ENCODE results near the gene TOR1A. TPM values are rescaled to one million over a fixed set of nuclear protein-coding genes. Genes with fewer than 3 reads are reported as not detected.

The TOR1A gene
- total RNA-seq, 1 donor from 2014 or later, result 12.9 TPM

DNA sequence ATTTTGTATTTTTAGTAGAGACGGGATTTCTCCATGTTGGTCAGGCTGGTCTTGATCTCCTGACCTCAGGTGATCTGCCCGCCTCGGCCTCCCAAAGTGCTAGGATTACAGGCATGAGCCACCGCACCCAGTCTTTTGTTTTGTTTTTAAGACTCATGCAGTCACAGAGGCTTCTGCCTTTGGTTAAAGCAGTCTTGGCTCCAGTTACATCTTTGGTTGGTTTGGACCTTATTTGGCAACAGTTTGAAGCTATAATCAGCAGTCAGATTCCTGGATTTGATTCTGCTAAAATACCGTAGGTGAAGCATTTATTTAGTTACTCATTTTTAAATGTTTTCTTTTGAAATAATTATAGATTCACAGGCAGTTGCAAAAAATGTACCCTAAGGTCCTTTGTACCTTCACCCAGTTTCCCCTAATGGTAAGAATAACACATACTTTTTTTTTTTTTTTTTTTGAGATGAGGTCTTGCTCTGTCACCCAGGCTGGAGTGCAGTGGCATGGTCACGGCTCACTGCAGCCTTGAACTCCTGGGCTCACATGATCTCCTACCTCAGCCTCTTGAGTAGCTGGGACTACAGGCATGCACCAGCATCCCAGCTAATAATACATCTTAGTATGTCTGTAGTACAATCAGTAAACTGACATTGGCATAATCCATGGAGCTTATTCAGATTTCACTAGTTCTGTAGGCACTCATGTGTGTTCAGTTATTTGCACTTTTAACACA is 27.1 kb upstream of the TOR1A start:
- no peak overlapping the region for H3K4me3 ChIP-seq
- TF ChIP-seq CTCF (IDR thresholded peaks at IDR 0.05; ENCODE audit: borderline replicate concordance), result no peak
- H3K36me3 ChIP-seq, result peaks cover 58% of the 10 kb centered on the region
- no peaks in the 10 kb centered on the region for H3K27me3 ChIP-seq (ENCODE audit: low read depth)
- H3K9me3 ChIP-seq (replicated peaks), result no peaks in the 10 kb centered on the region
- no peaks in the 10 kb centered on the region for H3K4me1 ChIP-seq
- H3K27ac ChIP-seq (replicated peaks), result no peak overlapping the region
- no peak for DNase-seq
- intact Hi-C loops (cut with micrococcal nuclease), result no loop called here

- Histone ChIP-seq H3K27me3 (ENCODE audit: low read depth) (no peaks in the 10 kb centered on the region), H3K4me1 (no peaks in the 10 kb centered on the region), H3K27ac (replicated peaks) (no peak overlapping the region), H3K9me3 (replicated peaks) (no peaks in the 10 kb centered on the region), H3K36me3 (peaks cover 51% of the 10 kb centered on the region), H3K4me3 (no peak overlapping the region)
- no peak for TF ChIP-seq CTCF (IDR thresholded peaks at IDR 0.05; ENCODE audit: borderline replicate concordance)
- intact Hi-C loops (cut with micrococcal nuclease), result no loop called here
- no peak for DNase-seq
These were observed 26.0 kb upstream of the TOR1A start for GRCh38 chr9:129849901-129850300.

- Histone ChIP-seq H3K4me3 (no peak overlapping the region), H3K4me1 (no peaks in the 10 kb centered on the region), H3K9me3 (replicated peaks) (no peaks in the 10 kb centered on the region), H3K36me3 (peaks cover 41% of the 10 kb centered on the region), H3K27ac (replicated peaks) (no peak overlapping the region), H3K27me3 (ENCODE audit: low read depth) (no peaks in the 10 kb centered on the region)
- no peak for DNase-seq
- intact Hi-C loops (cut with micrococcal nuclease), result no loop called here
- no peak for TF ChIP-seq CTCF (IDR thresholded peaks at IDR 0.05; ENCODE audit: borderline replicate concordance)
These were observed 24.9 kb upstream of the TOR1A start for GRCh38 chr9:129848712-129849441.

- Histone ChIP-seq H3K4me3 (no peak overlapping the region), H3K27me3 (ENCODE audit: low read depth) (no peaks in the 10 kb centered on the region), H3K27ac (replicated peaks) (no peak overlapping the region), H3K36me3 (peaks cover 14% of the 10 kb centered on the region), H3K4me1 (no peaks in the 10 kb centered on the region), H3K9me3 (replicated peaks) (no peaks in the 10 kb centered on the region)
- intact Hi-C loops (cut with micrococcal nuclease), result no loop called here
- TF ChIP-seq CTCF (IDR thresholded peaks at IDR 0.05; ENCODE audit: borderline replicate concordance), result no peak
- DNase-seq, result no peak
These were observed 21.4 kb upstream of the TOR1A start for GRCh38 chr9:129845373-129845772.

DNA sequence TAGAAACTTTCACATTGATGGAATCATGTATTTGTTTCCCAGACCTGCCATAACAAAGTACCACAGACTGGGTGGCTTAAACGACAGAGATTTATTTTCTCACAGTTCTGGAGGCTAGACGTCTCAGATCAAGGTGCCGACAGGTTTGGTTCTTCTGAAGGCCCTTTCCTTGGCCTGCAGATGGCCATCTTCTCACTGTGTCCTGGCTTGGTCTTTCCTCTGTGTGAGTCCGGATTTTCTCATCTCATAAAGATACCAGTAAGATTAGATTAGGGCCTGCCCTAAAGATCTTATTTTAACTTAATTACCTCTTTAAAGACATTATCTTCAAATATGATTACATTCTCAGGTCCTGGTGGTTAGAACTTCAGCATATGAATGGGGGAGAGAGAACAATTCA is 17.1 kb upstream of the TOR1A start:
- Histone ChIP-seq H3K4me3 (no peak overlapping the region), H3K27me3 (ENCODE audit: low read depth) (no peaks in the 10 kb centered on the region)
- intact Hi-C loops (cut with micrococcal nuclease), result no loop called here

More for the DNA sequence above, 17.1 kb upstream of the TOR1A start:
- no peak for DNase-seq
- Histone ChIP-seq H3K9me3 (replicated peaks) (no peaks in the 10 kb centered on the region), H3K4me1 (peaks cover 17% of the 10 kb centered on the region), H3K36me3 (peaks cover 8% of the 10 kb centered on the region), H3K27ac (replicated peaks) (no peak overlapping the region)
- no peak for TF ChIP-seq CTCF (IDR thresholded peaks at IDR 0.05; ENCODE audit: borderline replicate concordance)
